ENCODE data around the gene BRD9.

BRD9 gene

GRCh38 chr5:859798-860296 lies 32.8 kb downstream of the BRD9 start:
- no peaks in the 10 kb centered on the region for H3F3A ChIP-seq (ENCODE audit: control insufficient read depth, insufficient read depth)
- no peak overlapping the region for H3K4me3 ChIP-seq (ENCODE audit: low read length)
- no peaks in the 10 kb centered on the region for H3K9me2 ChIP-seq (replicated peaks; ENCODE audit: control insufficient read depth, low read length)
- no peak for TF ChIP-seq EZH2phosphoT487 (IDR thresholded peaks at IDR 0.05; ENCODE audit: borderline replicate concordance, low read length)
- no peak for TF ChIP-seq CTCF (IDR thresholded peaks at IDR 0.05; ENCODE audit: low read depth, low read length, poor library complexity, severe bottlenecking)
- peaks cover 29% of the 10 kb centered on the region for H3K36me3 ChIP-seq (ENCODE audit: control insufficient read depth, low read length)
- H3K9me3 ChIP-seq (ENCODE audit: control insufficient read depth, insufficient read depth, low read length) = no peaks in the 10 kb centered on the region
- no peaks in the 10 kb centered on the region for H3K4me1 ChIP-seq (ENCODE audit: control insufficient read depth, low read length)
- no peaks in the 10 kb centered on the region for H3K27me3 ChIP-seq (ENCODE audit: control insufficient read depth, low read length)
- H4K20me1 ChIP-seq (ENCODE audit: control insufficient read depth, insufficient read depth, low read depth, low read length) = peaks cover 3% of the 10 kb centered on the region; the same call in 1 of the 2 replicates
- H3K27ac ChIP-seq (ENCODE audit: low read depth, low read length) = no peak overlapping the region
- no peak overlapping the region for H3K4me2 ChIP-seq (ENCODE audit: low read length)
- H3K79me2 ChIP-seq (ENCODE audit: control insufficient read depth, low read length) = no peaks in the 10 kb centered on the region

GRCh38 chr5:859391-859790 lies 33.2 kb downstream of the BRD9 start:
- TF ChIP-seq EZH2phosphoT487 (IDR thresholded peaks at IDR 0.05; ENCODE audit: borderline replicate concordance, low read length) = no peak
- TF ChIP-seq CTCF (IDR thresholded peaks at IDR 0.05; ENCODE audit: low read depth, low read length, poor library complexity, severe bottlenecking) = no peak

GRCh38 chr5:858726-859125 lies 33.9 kb downstream of the BRD9 start:
- H3K4me1 ChIP-seq (ENCODE audit: control insufficient read depth, low read length) = no peaks in the 10 kb centered on the region
- no peaks in the 10 kb centered on the region for H3K9me2 ChIP-seq (replicated peaks; ENCODE audit: control insufficient read depth, low read length)

More at GRCh38 chr5:859391-859790, 33.2 kb downstream of the BRD9 start:
- H3K9me3 ChIP-seq (ENCODE audit: control insufficient read depth, insufficient read depth, low read length) = no peaks in the 10 kb centered on the region
- H3K27ac ChIP-seq (ENCODE audit: low read depth, low read length) = no peak overlapping the region
- no peaks in the 10 kb centered on the region for H3K9me2 ChIP-seq (replicated peaks; ENCODE audit: control insufficient read depth, low read length)
- no peak overlapping the region for H3K4me3 ChIP-seq (ENCODE audit: low read length)
- H3K79me2 ChIP-seq (ENCODE audit: control insufficient read depth, low read length) = no peaks in the 10 kb centered on the region
- H3F3A ChIP-seq (ENCODE audit: control insufficient read depth, insufficient read depth) = no peaks in the 10 kb centered on the region
- H3K27me3 ChIP-seq (ENCODE audit: control insufficient read depth, low read length) = no peaks in the 10 kb centered on the region
- H3K4me1 ChIP-seq (ENCODE audit: control insufficient read depth, low read length) = no peaks in the 10 kb centered on the region
- H3K4me2 ChIP-seq (ENCODE audit: low read length) = no peak overlapping the region
- peaks cover 24% of the 10 kb centered on the region for H3K36me3 ChIP-seq (ENCODE audit: control insufficient read depth, low read length)
- peaks cover 3% of the 10 kb centered on the region; the same call in 1 of the 2 replicates for H4K20me1 ChIP-seq (ENCODE audit: control insufficient read depth, insufficient read depth, low read depth, low read length)

More at GRCh38 chr5:858726-859125, 33.9 kb downstream of the BRD9 start:
- no peak overlapping the region for H3K4me2 ChIP-seq (ENCODE audit: low read length)
- H4K20me1 ChIP-seq (ENCODE audit: control insufficient read depth, insufficient read depth, low read depth, low read length) = peaks cover 3% of the 10 kb centered on the region; the same call in 1 of the 2 replicates
- H3K9me3 ChIP-seq (ENCODE audit: control insufficient read depth, insufficient read depth, low read length) = no peaks in the 10 kb centered on the region
- H3K79me2 ChIP-seq (ENCODE audit: control insufficient read depth, low read length) = no peaks in the 10 kb centered on the region
- no peak overlapping the region for H3K27ac ChIP-seq (ENCODE audit: low read depth, low read length)
- H3K36me3 ChIP-seq (ENCODE audit: control insufficient read depth, low read length) = peaks cover 18% of the 10 kb centered on the region
- TF ChIP-seq EZH2phosphoT487 (IDR thresholded peaks at IDR 0.05; ENCODE audit: borderline replicate concordance, low read length) = no peak
- no peak for TF ChIP-seq CTCF (IDR thresholded peaks at IDR 0.05; ENCODE audit: low read depth, low read length, poor library complexity, severe bottlenecking)
- no peaks in the 10 kb centered on the region for H3F3A ChIP-seq (ENCODE audit: control insufficient read depth, insufficient read depth)
- no peak overlapping the region for H3K4me3 ChIP-seq (ENCODE audit: low read length)
- H3K27me3 ChIP-seq (ENCODE audit: control insufficient read depth, low read length) = no peaks in the 10 kb centered on the region
